Measurements from ENCODE around the gene FGF12. TPM values are rescaled to one million over a fixed set of nuclear protein-coding genes. Genes with fewer than 3 reads are reported as not detected.
A peak's percentile ranks its signal among the peaks of the same experiment; 100 is the strongest.

FGF12 gene
- total RNA-seq, 1 donor from 2014 or later, result 3.2 TPM

DNA sequence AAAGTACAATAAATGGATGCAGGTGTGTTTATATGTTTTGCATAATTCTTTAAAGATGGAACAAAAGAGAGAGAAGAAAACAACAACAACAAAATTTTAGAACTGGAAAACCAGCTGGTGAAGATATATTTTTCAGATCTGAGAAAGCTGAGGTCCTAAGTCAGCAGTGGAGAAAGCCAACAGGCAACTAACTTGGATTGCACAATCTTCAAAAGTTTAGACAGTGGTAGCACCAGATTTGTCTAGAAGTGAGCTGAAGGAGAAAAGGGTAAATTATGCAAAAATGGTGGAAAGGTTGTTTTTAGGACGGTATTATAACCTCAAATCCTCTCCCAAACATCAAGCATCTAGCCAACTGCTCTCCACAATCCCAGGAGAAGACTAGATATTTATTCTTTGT, 17.0 kb downstream of the FGF12 start:
- DNase-seq (no peak), ATAC-seq (no peak)
- TF ChIP-seq, protein P1, sequence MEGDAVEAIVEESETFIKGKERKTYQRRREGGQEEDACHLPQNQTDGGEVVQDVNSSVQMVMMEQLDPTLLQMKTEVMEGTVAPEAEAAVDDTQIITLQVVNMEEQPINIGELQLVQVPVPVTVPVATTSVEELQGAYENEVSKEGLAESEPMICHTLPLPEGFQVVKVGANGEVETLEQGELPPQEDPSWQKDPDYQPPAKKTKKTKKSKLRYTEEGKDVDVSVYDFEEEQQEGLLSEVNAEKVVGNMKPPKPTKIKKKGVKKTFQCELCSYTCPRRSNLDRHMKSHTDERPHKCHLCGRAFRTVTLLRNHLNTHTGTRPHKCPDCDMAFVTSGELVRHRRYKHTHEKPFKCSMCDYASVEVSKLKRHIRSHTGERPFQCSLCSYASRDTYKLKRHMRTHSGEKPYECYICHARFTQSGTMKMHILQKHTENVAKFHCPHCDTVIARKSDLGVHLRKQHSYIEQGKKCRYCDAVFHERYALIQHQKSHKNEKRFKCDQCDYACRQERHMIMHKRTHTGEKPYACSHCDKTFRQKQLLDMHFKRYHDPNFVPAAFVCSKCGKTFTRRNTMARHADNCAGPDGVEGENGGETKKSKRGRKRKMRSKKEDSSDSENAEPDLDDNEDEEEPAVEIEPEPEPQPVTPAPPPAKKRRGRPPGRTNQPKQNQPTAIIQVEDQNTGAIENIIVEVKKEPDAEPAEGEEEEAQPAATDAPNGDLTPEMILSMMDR (IDR thresholded peaks at IDR 0.05), result no peak
- Histone ChIP-seq H3K36me3 (no peaks in the 10 kb centered on the region), H3K9me3 (no peaks in the 10 kb centered on the region), H3K27me3 (no peaks in the 10 kb centered on the region), H3K4me1 (no peaks in the 10 kb centered on the region), H3K27ac (no peak overlapping the region), H3K4me3 (no peak overlapping the region)
- intact Hi-C loops (cut with DNase I), result no loop called here

DNA sequence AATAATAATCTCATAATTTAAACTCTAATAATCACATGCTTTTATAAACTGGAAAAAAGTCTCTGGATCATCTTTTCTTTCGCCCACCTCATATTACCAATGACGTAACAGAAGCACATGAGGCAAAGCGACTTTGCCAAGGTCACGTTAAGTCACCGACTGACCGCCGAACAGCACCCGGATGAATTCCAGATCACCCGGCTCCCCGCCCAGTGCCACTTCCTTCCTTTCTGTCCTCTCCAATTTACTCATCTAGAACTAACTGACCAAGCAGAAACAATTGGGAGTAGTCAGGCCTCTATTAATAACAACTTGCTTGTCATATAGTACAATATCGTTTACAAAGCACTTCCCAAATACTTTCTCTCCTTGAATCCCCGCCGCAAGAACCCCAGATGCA, 21.1 kb downstream of the FGF12 start:
- Histone ChIP-seq H3K27me3 (no peaks in the 10 kb centered on the region), H3K36me3 (no peaks in the 10 kb centered on the region), H3K9me3 (no peaks in the 10 kb centered on the region), H3K27ac (no peak overlapping the region), H3K4me1 (no peaks in the 10 kb centered on the region), H3K4me3 (no peak overlapping the region)
- ATAC-seq (peak; percentile 36), DNase-seq (no peak)
- TF ChIP-seq, protein P1 (IDR thresholded peaks at IDR 0.05), result no peak
- intact Hi-C loops (cut with DNase I), result no loop called here

DNA sequence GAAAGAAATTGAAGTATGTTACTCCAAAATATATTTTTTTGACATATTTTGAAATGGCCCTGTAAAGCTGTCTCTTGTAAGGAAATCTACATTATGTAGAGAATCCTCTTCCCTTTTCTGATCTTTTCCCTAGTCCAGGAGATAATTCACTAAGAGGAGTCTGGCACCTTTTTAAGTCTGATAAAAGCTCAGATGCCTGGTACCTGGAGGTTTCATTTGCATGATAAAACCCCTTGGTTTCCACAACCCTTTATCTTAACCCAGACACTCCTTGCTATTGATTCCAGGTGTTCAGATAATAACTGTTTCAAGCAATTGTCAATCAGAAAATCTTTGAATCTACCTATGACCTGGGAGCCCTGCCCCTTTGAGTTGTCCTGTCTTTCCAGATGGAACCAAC, 26.5 kb downstream of the FGF12 start:
- TF ChIP-seq, protein P1 (IDR thresholded peaks at IDR 0.05), result no peak
- intact Hi-C loops (cut with DNase I), result no loop called here
- ATAC-seq, result no peak
- no peak overlapping the region for H3K27ac ChIP-seq
- H3K27me3 ChIP-seq, result no peaks in the 10 kb centered on the region
- H3K4me1 ChIP-seq, result no peaks in the 10 kb centered on the region
- H3K9me3 ChIP-seq, result no peaks in the 10 kb centered on the region
- no peak for DNase-seq
- H3K4me3 ChIP-seq, result no peak overlapping the region
- H3K36me3 ChIP-seq, result no peaks in the 10 kb centered on the region

DNA sequence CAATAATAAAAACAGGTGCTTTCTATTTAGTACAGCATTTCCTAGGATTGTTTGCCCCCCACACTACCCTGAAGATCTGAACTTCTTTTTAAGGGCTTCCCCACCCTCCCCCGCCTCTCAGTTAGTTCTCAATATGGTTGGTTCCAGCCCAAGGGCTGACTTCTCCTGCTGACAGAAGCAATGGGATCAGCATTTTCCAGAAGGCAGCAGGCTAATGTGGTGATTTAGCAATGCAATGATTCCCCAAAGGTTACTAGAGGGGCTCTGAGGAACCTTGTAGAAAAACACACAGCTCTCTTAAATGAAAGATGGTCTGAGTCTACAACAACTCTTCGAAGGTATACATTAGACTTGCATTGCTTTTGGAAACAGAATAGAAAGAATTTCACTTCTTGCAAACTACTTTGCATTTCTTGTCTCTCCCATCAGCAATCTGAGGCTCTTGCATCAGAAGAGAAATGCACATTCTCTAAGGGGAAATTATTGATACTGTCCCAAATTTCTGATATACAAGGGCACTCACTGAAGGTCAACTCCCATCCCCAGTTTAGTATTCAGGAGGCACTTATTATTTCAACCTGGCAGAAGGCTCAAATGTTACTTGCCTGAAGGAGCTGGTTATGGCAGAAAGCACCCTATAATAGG, 30.3 kb downstream of the FGF12 start:
- Histone ChIP-seq H3K4me1 (no peaks in the 10 kb centered on the region), H3K27ac (no peak overlapping the region), H3K36me3 (no peaks in the 10 kb centered on the region), H3K27me3 (no peaks in the 10 kb centered on the region), H3K4me3 (no peak overlapping the region), H3K9me3 (no peaks in the 10 kb centered on the region)
- TF ChIP-seq, protein P1 (IDR thresholded peaks at IDR 0.05), result no peak
- DNase-seq (no peak), ATAC-seq (no peak)
- intact Hi-C loops (cut with DNase I), result no loop called here

DNA sequence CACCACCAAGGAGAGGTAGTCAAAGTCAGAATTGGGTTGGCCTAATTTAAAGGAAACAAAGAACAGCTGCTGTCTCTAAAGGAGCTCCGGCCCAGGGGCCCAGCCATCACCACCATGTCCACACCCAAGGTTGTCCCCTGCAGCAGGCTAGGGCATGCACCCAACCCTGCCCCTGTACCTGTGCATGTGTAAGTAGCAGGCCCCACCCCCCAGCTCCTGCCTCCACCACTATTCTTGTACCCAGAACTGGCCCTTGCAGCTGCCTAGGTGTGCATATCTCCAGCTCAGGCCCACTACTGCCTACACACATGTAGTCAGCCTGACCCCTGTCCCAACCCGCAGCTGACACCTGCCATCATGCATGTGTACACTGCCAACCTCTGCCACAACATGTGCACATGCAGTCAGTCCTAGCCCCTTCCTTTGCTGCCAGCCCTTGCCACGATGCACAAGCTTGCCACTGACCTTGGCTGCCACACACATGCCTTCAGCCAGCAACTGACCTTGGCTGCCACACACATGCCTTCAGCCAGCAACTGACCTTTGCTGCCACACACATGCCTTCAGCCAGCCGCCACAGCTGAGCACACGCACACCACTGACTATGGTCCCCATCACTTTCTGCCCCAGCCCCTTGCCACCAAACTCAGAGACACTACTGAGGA, 39.7 kb downstream of the FGF12 start:
- Histone ChIP-seq H3K4me3 (no peak overlapping the region), H3K27me3 (no peaks in the 10 kb centered on the region), H3K9me3 (no peaks in the 10 kb centered on the region), H3K27ac (no peak overlapping the region), H3K36me3 (no peaks in the 10 kb centered on the region), H3K4me1 (no peaks in the 10 kb centered on the region)
- ATAC-seq, result peak; percentile 32
- DNase-seq, result no peak
- TF ChIP-seq, protein P1 (IDR thresholded peaks at IDR 0.05), result no peak
- intact Hi-C loops (cut with DNase I), result no loop called here
